K562 (cell line): ENCODE data around the gene FAAP100.
"Not testable (repeated sequence)": the region's sequence is repeated elsewhere in the genome, so short reads cannot be mapped to it uniquely, and the experiment has no call there.

Experiments used
- EP300 ChIP-seq: IDR thresholded peaks from 2 replicates; pipeline ENCODE4 v1.6.1; 2012; ENCODE audit warnings: low read length, improper control_type of control experiment
- NONO ChIP-seq, 2 experiments: fragments of 200-400 bp in 1 of 2; fragments of 450-650 bp in 1 of 2; formaldehyde crosslinking in 1 of 2; IDR thresholded peaks; 2 replicates each; pipeline ENCODE4 v1.6.1; 2017; ENCODE audit warnings: low read depth in 2 of 2, mild to moderate bottlenecking in 2 of 2, moderate library complexity in 2 of 2, low read length in 1 of 2

- not testable (repeated sequence) for TF ChIP-seq EP300; NONO (IDR thresholded peaks at IDR 0.05; ENCODE audit: low read depth in 2 of 2, low read length in 1 of 2)
Observed at GRCh38 chr17:81531013-81531412, 21.1 kb downstream of the FAAP100 start.
